GM12878 (cell line): Measurements from ENCODE around the gene GTF3C1. TPM values are rescaled to one million over a fixed set of nuclear protein-coding genes. Genes with fewer than 3 reads are reported as not detected.

Source experiments
- ATAC-seq: fragments of 200-7000 bp; cut with Tn5 transposase; 3 replicates; pipeline ENCODE4 v1.9.1; 2020; ENCODE audit warnings: mild to moderate bottlenecking, moderate library complexity
- BruUV-seq: library from RNA; stranded (reverse); fragments of 400-500 nt; replicated peaks from 2 replicates; lab custom pipeline; 2021; lab: Mats Ljungman, UMichigan
- CTCF ChIA-PET: fragments of 300-600 bp; sonication (Branson Sonifier 250); formaldehyde crosslinking; extraction: SDS; loops from one replicate; lab custom pipeline; 2021; ENCODE audit warnings: inconsistent platforms; lab: Yijun Ruan, JAX
- POLR2A ChIA-PET: fragments of 350-600 bp; formaldehyde crosslinking; extraction: SDS; loops from one replicate; lab custom pipeline; 2021; ENCODE audit warnings: inconsistent platforms; lab: Charles Lee
- RAD21 ChIA-PET: fragments of 300-600 bp; sonication (Branson Sonifier 250); formaldehyde crosslinking; loops from one replicate; lab custom pipeline; 2023; ENCODE audit warnings: antibody characterized with exemption; ENCODE audit not compliant: unreplicated experiment; lab: Charles Lee
- SMC1A ChIA-PET: fragments of 300-600 bp; sonication (Branson Sonifier 250); formaldehyde crosslinking; loops from one replicate; lab custom pipeline; 2023; ENCODE audit not compliant: unreplicated experiment, uncharacterized antibody; lab: Charles Lee
- DNase-seq: peaks from one replicate; pipeline ENCODE4 v3.0.0-alpha.2; 2011; ENCODE audit warnings: low read depth, low spot score
- FAIRE-seq: peaks from 3 replicates; lab custom pipeline; 2011; peaks lifted over from hg19 to GRCh38; lab: Jason Lieb, UNC
- H2AFZ ChIP-seq: 2 replicates; pipeline ENCODE4 v1.6.0; 2011; ENCODE audit warnings: low read depth, low read length, control low read depth; ENCODE audit not compliant: control insufficient read depth
- H3K27ac ChIP-seq: 2 replicates; pipeline ENCODE4 v1.5.1; 2011; ENCODE audit warnings: control low read depth; ENCODE audit not compliant: control insufficient read depth, insufficient read depth
- H3K27me3 ChIP-seq, 2 experiments: replicated peaks in 1 of 2; 2 replicates each; pipeline versions ENCODE4 v1.6.0 to v1.6.1; 2011; ENCODE audit warnings: low read length in 1 of 2; ENCODE audit not compliant: control insufficient read depth in 2 of 2, insufficient read depth in 2 of 2
- H3K36me3 ChIP-seq, 2 experiments: 2 replicates each; pipeline ENCODE4 v1.5.1; 2011; ENCODE audit warnings: low read length in 1 of 2; ENCODE audit not compliant: control insufficient read depth in 2 of 2, insufficient read depth in 2 of 2
- H3K4me1 ChIP-seq: 2 replicates; pipeline ENCODE4 v1.6.1; 2011; ENCODE audit warnings: mild to moderate bottlenecking, low read length, moderate library complexity, mixed read lengths; ENCODE audit not compliant: control insufficient read depth, insufficient read depth
- H3K4me2 ChIP-seq: 2 replicates; pipeline ENCODE4 v1.6.0; 2011; ENCODE audit warnings: control low read depth; ENCODE audit not compliant: control insufficient read depth, insufficient read depth
- H3K4me3 ChIP-seq: fragments of 200-600 bp; sonication (generic); 2 replicates; pipeline ENCODE4 v1.5.1; 2016
- H3K79me2 ChIP-seq: 2 replicates; pipeline ENCODE4 v1.6.0; 2011; ENCODE audit warnings: low read length; ENCODE audit not compliant: control insufficient read depth, insufficient read depth
- H3K9ac ChIP-seq: 2 replicates; pipeline ENCODE4 v1.8.0; 2011; ENCODE audit warnings: low read length, control low read depth, mixed read lengths; ENCODE audit not compliant: control insufficient read depth, insufficient read depth
- H3K9me3 ChIP-seq: replicated peaks from 3 replicates; pipeline ENCODE4 v1.5.1; 2011; ENCODE audit warnings: mild to moderate bottlenecking, low read length; ENCODE audit not compliant: control insufficient read depth, insufficient read depth
- H4K20me1 ChIP-seq: 2 replicates; pipeline ENCODE4 v1.6.0; 2011; ENCODE audit not compliant: control insufficient read depth, insufficient read depth
- BCL3 ChIP-seq: IDR thresholded peaks from 2 replicates; pipeline ENCODE4 v1.6.1; 2011; ENCODE audit warnings: borderline replicate concordance, low read depth, mild to moderate bottlenecking, moderate library complexity, low read length; ENCODE audit not compliant: insufficient read depth, poor library complexity, severe bottlenecking
- CREB1 ChIP-seq: IDR thresholded peaks from 2 replicates; pipeline ENCODE4 v1.6.1; 2012; ENCODE audit warnings: low read depth, mild to moderate bottlenecking, inconsistent platforms
- EP300 ChIP-seq, 2 experiments: fragments of 150-350 bp in 1 of 2; IDR thresholded peaks; 2 replicates each; pipeline ENCODE4 v1.6.1; 2011 to 2012; ENCODE audit warnings: low read depth in 2 of 2, low read length in 2 of 2, borderline replicate concordance in 1 of 2, improper control_type of control experiment in 1 of 2, inconsistent platforms in 1 of 2; ENCODE audit not compliant: control insufficient read depth in 1 of 2
- KLF5 ChIP-seq: fragments of 450-650 bp; IDR thresholded peaks from 2 replicates; pipeline ENCODE4 v1.6.1; 2014; ENCODE audit warnings: mild to moderate bottlenecking; ENCODE audit not compliant: partially characterized antibody
- MYB ChIP-seq: fragments of 150-350 bp; IDR thresholded peaks from 2 replicates; pipeline ENCODE4 v1.6.1; 2014; ENCODE audit warnings: mild to moderate bottlenecking, low read depth, low read length, borderline replicate concordance
- MYC ChIP-seq: IDR thresholded peaks from 2 replicates; pipeline ENCODE4 v1.6.1; 2011; ENCODE audit warnings: mild to moderate bottlenecking, low read length, moderate library complexity, inconsistent platforms; ENCODE audit not compliant: insufficient read depth, insufficient replicate concordance, insufficient read length, severe bottlenecking
- NRF1 ChIP-seq: conservative IDR thresholded peaks from 2 replicates; pipeline ENCODE4 v1.6.1; 2011; ENCODE audit warnings: mild to moderate bottlenecking, low read depth, low read length, improper control_type of control experiment
- PML ChIP-seq: IDR thresholded peaks from 2 replicates; pipeline ENCODE4 v1.6.1; 2012; ENCODE audit warnings: low read length, inconsistent platforms
- POLR2A ChIP-seq: IDR thresholded peaks from 2 replicates; pipeline ENCODE4 v1.6.1; 2011; ENCODE audit warnings: low read depth, mild to moderate bottlenecking, low read length
- RUNX3 ChIP-seq: IDR thresholded peaks from 2 replicates; pipeline ENCODE4 v1.6.1; 2012; ENCODE audit warnings: low read length, inconsistent platforms
- TARDBP ChIP-seq: IDR thresholded peaks from 2 replicates; pipeline ENCODE4 v1.6.1; 2016; ENCODE audit warnings: borderline replicate concordance
- USF1 ChIP-seq: IDR thresholded peaks from 2 replicates; pipeline ENCODE4 v1.6.1; 2011; ENCODE audit warnings: borderline replicate concordance, low read depth, mild to moderate bottlenecking, moderate library complexity, mixed read lengths, low read length; ENCODE audit not compliant: insufficient read depth; ENCODE audit errors: extremely low read length
- WGBS: methylation state at CpG from one replicate; pipeline ENCODE4 v1.1.6; 2016; ENCODE audit warnings: low lambda C conversion rate; ENCODE audit not compliant: insufficient replicate concordance, insufficient coverage; ENCODE audit errors: missing lambda C conversion rate; 5-methylcytosine and 5-hydroxymethylcytosine counted together
- in situ Hi-C: fragments of 300-500 bp; cut with MboI; formaldehyde crosslinking; loops from 9 replicates; pipeline ENCODE4 v1.14.3; 2018; ENCODE audit warnings: mixed read lengths
- intact Hi-C: fragments of 100-400 bp; cut with micrococcal nuclease; formaldehyde crosslinking; loops from one replicate; pipeline ENCODE4 v1.14.2; 2022; ENCODE audit not compliant: unreplicated experiment
- polyA plus RNA-seq, 11 experiments: library from polyadenylated mRNA; depleted of rRNA in 4 of 11; unstranded in 6 of 11; stranded (reverse) in 5 of 11; fragments of >200 nt; fragmentation: Nextera tagmentation in 4 of 11; fragmentation: Illumina TruSeq in 1 of 11; extraction: Ambion mirVana in 4 of 11; extraction: Trizol in 1 of 11; gene quantifications; 1 replicate in 1 of 11; 2 replicates in 10 of 11; pipeline versions ENCODE4 v1.2.1 to v1.2.3, GENCODE V29; 2011 to 2016; ENCODE audit warnings: inconsistent platforms in 2 of 11, missing spikeins in 2 of 11, low read depth in 1 of 11
- total RNA-seq, 4 experiments: library from RNA; depleted of rRNA in 3 of 4; stranded (reverse); fragments of >200 nt in 3 of 4; fragmentation: Illumina TruSeq in 1 of 4; extraction: Trizol in 1 of 4; gene quantifications; 2 replicates each; pipeline versions ENCODE4 v1.2.1 to v1.2.3, GENCODE V29; 2013 to 2021
- TF ChIP-seq, protein P1 (sequence below): IDR thresholded peaks from 2 replicates; pipeline ENCODE4 v1.6.1; 2011; ENCODE audit warnings: low read depth, low read length, improper control_type of control experiment, borderline replicate concordance
- TF ChIP-seq, protein P2 (sequence below): fragments of 450-650 bp; formaldehyde crosslinking; IDR thresholded peaks from 2 replicates; pipeline ENCODE4 v1.5.0; 2022; ENCODE audit warnings: mild to moderate bottlenecking, missing genetic modification characterization

GTF3C1 gene
- total and polyA plus RNA-seq, 10 of the 15 experiments (the other 5 are each of a cell fraction or from before 2014, with no cell fraction given): 0.98 to 60.9 (median 34.3) TPM

GRCh38 chr16:27597361-27597760, 47.6 kb upstream of the GTF3C1 start:
- DNase-seq (no peak), ATAC-seq (no peak), FAIRE-seq (no peak)
- Histone ChIP-seq H3K4me3 (no peak overlapping the region), H3K4me2 (no peak overlapping the region), H3K9ac (no peak overlapping the region), H3K4me1 (no peaks in the 10 kb centered on the region), H4K20me1 (no peaks in the 10 kb centered on the region), H2AFZ (no peak overlapping the region), H3K27ac (no peak overlapping the region), H3K9me3 (no peaks in the 10 kb centered on the region), H3K79me2 (no peaks in the 10 kb centered on the region), H3K27me3 (no peaks in the 10 kb centered on the region), H3K36me3 (no peaks in the 10 kb centered on the region)
- RAD21 ChIA-PET: no interaction called here
- CTCF ChIA-PET: no interaction called here
- 95% methylated on average over 3 of the region's 3 CpGs for WGBS
- no TSS peak for BruUV-seq
- POLR2A ChIA-PET: interaction anchor here (0.6 kb wide), 1 partner anchor 366 kb away, joined by 4 read pairs; no protein-coding TSS in a partner anchor
- SMC1A ChIA-PET: interaction anchor here (0.7 kb wide), 1 partner anchor 37 kb away, joined by 3 read pairs; no protein-coding TSS in a partner anchor
- in situ Hi-C loops: no loop called here
- TF ChIP-seq PML (no peak), NRF1 (no peak), POLR2A (no peak), USF1 (no peak), CREB1 (no peak), MYB (no peak), RUNX3 (no peak), BCL3 (no peak), KLF5 (no peak), EP300 (IDR thresholded peaks at IDR 0.05; ENCODE audit: borderline replicate concordance in 1 of 2, control insufficient read depth in 1 of 2, low read depth in 2 of 2, low read length in 2 of 2) (no peak), TARDBP (no peak), MYC (no peak)
- TF ChIP-seq, protein P1, sequence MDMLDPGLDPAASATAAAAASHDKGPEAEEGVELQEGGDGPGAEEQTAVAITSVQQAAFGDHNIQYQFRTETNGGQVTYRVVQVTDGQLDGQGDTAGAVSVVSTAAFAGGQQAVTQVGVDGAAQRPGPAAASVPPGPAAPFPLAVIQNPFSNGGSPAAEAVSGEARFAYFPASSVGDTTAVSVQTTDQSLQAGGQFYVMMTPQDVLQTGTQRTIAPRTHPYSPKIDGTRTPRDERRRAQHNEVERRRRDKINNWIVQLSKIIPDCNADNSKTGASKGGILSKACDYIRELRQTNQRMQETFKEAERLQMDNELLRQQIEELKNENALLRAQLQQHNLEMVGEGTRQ: no peak
- TF ChIP-seq, protein P2, sequence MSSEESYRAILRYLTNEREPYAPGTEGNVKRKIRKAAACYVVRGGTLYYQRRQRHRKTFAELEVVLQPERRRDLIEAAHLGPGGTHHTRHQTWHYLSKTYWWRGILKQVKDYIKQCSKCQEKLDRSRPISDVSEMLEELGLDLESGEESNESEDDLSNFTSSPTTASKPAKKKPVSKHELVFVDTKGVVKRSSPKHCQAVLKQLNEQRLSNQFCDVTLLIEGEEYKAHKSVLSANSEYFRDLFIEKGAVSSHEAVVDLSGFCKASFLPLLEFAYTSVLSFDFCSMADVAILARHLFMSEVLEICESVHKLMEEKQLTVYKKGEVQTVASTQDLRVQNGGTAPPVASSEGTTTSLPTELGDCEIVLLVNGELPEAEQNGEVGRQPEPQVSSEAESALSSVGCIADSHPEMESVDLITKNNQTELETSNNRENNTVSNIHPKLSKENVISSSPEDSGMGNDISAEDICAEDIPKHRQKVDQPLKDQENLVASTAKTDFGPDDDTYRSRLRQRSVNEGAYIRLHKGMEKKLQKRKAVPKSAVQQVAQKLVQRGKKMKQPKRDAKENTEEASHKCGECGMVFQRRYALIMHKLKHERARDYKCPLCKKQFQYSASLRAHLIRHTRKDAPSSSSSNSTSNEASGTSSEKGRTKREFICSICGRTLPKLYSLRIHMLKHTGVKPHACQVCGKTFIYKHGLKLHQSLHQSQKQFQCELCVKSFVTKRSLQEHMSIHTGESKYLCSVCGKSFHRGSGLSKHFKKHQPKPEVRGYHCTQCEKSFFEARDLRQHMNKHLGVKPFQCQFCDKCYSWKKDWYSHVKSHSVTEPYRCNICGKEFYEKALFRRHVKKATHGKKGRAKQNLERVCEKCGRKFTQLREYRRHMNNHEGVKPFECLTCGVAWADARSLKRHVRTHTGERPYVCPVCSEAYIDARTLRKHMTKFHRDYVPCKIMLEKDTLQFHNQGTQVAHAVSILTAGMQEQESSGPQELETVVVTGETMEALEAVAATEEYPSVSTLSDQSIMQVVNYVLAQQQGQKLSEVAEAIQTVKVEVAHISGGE: no peak
- intact Hi-C loops: no loop called here
